Keratinocyte (primary cell): ENCODE data around the gene CCNL2.

Experiments used
- CTCF ChIP-seq, 3 experiments: IDR thresholded peaks in 1 of 3; conservative IDR thresholded peaks in 1 of 3; optimal IDR thresholded peaks in 1 of 3; 2 replicates in 2 of 3; 3 replicates in 1 of 3; pipeline versions ENCODE3 to v1.5.1; 2011; ENCODE audit warnings: low read length in 3 of 3, mild to moderate bottlenecking in 3 of 3, moderate library complexity in 2 of 3, control low read depth in 1 of 3, inconsistent platforms in 1 of 3; ENCODE audit not compliant: insufficient read depth in 2 of 3; ENCODE audit errors: extremely low read depth in 1 of 3
- EZH2 ChIP-seq: IDR thresholded peaks from one replicate; pipeline ENCODE4 v1.6.1; 2012; ENCODE audit warnings: inconsistent platforms, mild to moderate bottlenecking, low read length, moderate library complexity

- TF ChIP-seq CTCF (optimal IDR thresholded peaks at IDR 0.05 in 1 of 3, IDR thresholded peaks at IDR 0.05 in 1 of 3, conservative IDR thresholded peaks at IDR 0.05 in 1 of 3; ENCODE audit: extremely low read depth in 1 of 3, insufficient read depth in 2 of 3, low read length in 3 of 3) (no peak), EZH2 (no peak)
Measured at GRCh38 chr1:1426496-1427105, 27.5 kb upstream of the CCNL2 start.
